ENCODE measurements around the gene NPIPB5.
"Not testable (repeated sequence)": the region's sequence is repeated elsewhere in the genome, so short reads cannot be mapped to it uniquely, and the experiment has no call there.

DNA sequence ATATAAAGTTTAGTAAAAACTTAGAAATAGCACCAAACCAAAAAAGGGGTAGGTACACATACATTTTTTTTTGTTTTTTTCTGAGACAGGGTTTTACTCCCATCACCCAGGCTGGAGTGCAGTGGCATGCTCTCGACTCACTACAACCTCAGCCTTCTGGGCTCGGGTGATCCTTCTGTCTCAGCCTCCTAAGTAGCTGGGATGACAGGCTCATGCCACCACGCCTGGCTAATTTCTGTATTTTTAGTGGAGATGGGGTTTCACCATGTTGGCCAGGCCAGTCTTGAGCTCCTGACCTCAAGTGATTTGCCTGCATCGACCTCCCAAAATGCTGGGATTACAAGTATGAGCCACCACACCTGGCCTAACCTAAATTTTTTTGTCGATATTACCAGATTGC, 41.0 kb downstream of the NPIPB5 start:
- TF ChIP-seq, protein P1, sequence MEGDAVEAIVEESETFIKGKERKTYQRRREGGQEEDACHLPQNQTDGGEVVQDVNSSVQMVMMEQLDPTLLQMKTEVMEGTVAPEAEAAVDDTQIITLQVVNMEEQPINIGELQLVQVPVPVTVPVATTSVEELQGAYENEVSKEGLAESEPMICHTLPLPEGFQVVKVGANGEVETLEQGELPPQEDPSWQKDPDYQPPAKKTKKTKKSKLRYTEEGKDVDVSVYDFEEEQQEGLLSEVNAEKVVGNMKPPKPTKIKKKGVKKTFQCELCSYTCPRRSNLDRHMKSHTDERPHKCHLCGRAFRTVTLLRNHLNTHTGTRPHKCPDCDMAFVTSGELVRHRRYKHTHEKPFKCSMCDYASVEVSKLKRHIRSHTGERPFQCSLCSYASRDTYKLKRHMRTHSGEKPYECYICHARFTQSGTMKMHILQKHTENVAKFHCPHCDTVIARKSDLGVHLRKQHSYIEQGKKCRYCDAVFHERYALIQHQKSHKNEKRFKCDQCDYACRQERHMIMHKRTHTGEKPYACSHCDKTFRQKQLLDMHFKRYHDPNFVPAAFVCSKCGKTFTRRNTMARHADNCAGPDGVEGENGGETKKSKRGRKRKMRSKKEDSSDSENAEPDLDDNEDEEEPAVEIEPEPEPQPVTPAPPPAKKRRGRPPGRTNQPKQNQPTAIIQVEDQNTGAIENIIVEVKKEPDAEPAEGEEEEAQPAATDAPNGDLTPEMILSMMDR (IDR thresholded peaks at IDR 0.05): not testable (repeated sequence)
- not testable (repeated sequence) for TF ChIP-seq TEAD4 (IDR thresholded peaks at IDR 0.05; ENCODE audit: borderline replicate concordance, insufficient read depth); TAF1 (IDR thresholded peaks at IDR 0.05; ENCODE audit: borderline replicate concordance, low read depth, low read length); EP300 (IDR thresholded peaks at IDR 0.05; ENCODE audit: borderline replicate concordance in 1 of 2, low read depth in 1 of 2, low read length in 1 of 2); SIN3A (IDR thresholded peaks at IDR 0.05; ENCODE audit: borderline replicate concordance, low read depth, low read length); EZH2phosphoT487 (IDR thresholded peaks at IDR 0.05; ENCODE audit: borderline replicate concordance, low read depth); POLR2AphosphoS5 (IDR thresholded peaks at IDR 0.05; ENCODE audit: low read depth, low read length)

Data from SK-N-SH (cell line).